Measurements from ENCODE around the gene RILPL1. TPM values are rescaled to one million over a fixed set of nuclear protein-coding genes. Genes with fewer than 3 reads are reported as not detected.
"Not testable (repeated sequence)": the region's sequence is repeated elsewhere in the genome, so short reads cannot be mapped to it uniquely, and the experiment has no call there.

RILPL1 gene
- total and polyA plus RNA-seq, 10 of the 15 experiments (the other 5 are each of a cell fraction or from before 2014, with no cell fraction given) = 0.05 to 0.61 (median 0.25) TPM

- ChIA-PET RAD21 (ENCODE audit: unreplicated experiment) (interaction anchor here (0.6 kb wide), 1 partner anchor 867 kb away, joined by 3 read pairs; no protein-coding TSS in a partner anchor), SMC1A (ENCODE audit: uncharacterized antibody, unreplicated experiment) (interaction anchor here (1.3 kb wide), 1 partner anchor 8 kb away, joined by 3 read pairs; no protein-coding TSS in a partner anchor)
- DNase-seq (ENCODE audit: low read depth, low spot score); H3K79me2 ChIP-seq (ENCODE audit: control insufficient read depth, insufficient read depth, low read length); CTCF ChIA-PET; H3K27me3 ChIP-seq (replicated peaks in 1 of 2; ENCODE audit: control insufficient read depth in 2 of 2, insufficient read depth in 2 of 2, low read length in 1 of 2); H3K27ac ChIP-seq (ENCODE audit: control insufficient read depth, insufficient read depth); H3K36me3 ChIP-seq (ENCODE audit: control insufficient read depth in 2 of 2, insufficient read depth in 2 of 2, low read length in 1 of 2); H3K4me2 ChIP-seq (ENCODE audit: control insufficient read depth, insufficient read depth); H3K4me3 ChIP-seq; H2AFZ ChIP-seq (ENCODE audit: control insufficient read depth, low read depth, low read length); BruUV-seq (replicated peaks); FAIRE-seq; ATAC-seq; H3K4me1 ChIP-seq (ENCODE audit: control insufficient read depth, insufficient read depth, low read length); H3K9me3 ChIP-seq (replicated peaks; ENCODE audit: control insufficient read depth, insufficient read depth, low read length); H3K9ac ChIP-seq (ENCODE audit: control insufficient read depth, insufficient read depth, low read length); in situ Hi-C loops (cut with MboI); intact Hi-C loops (cut with micrococcal nuclease; ENCODE audit: unreplicated experiment); POLR2A ChIA-PET; H4K20me1 ChIP-seq (ENCODE audit: control insufficient read depth, insufficient read depth): not testable (repeated sequence)
- 48% methylated on average over 5 of the region's 5 CpGs for WGBS (ENCODE audit: insufficient coverage, insufficient replicate concordance, low lambda C conversion rate, missing lambda C conversion rate)
Measured at GRCh38 chr12:123554843-123555242, 21.3 kb upstream of the RILPL1 start.

GRCh38 chr12:123554136-123554535, 20.6 kb upstream of the RILPL1 start:
- FAIRE-seq; H3K27ac ChIP-seq (ENCODE audit: control insufficient read depth, insufficient read depth); ATAC-seq; H3K4me2 ChIP-seq (ENCODE audit: control insufficient read depth, insufficient read depth); H3K9me3 ChIP-seq (replicated peaks; ENCODE audit: control insufficient read depth, insufficient read depth, low read length); H3K4me1 ChIP-seq (ENCODE audit: control insufficient read depth, insufficient read depth, low read length); DNase-seq (ENCODE audit: low read depth, low spot score); intact Hi-C loops (cut with micrococcal nuclease; ENCODE audit: unreplicated experiment); H3K36me3 ChIP-seq (ENCODE audit: control insufficient read depth in 2 of 2, insufficient read depth in 2 of 2, low read length in 1 of 2); H3K4me3 ChIP-seq; in situ Hi-C loops (cut with MboI); POLR2A ChIA-PET; CTCF ChIA-PET; H4K20me1 ChIP-seq (ENCODE audit: control insufficient read depth, insufficient read depth); H3K27me3 ChIP-seq (replicated peaks in 1 of 2; ENCODE audit: control insufficient read depth in 2 of 2, insufficient read depth in 2 of 2, low read length in 1 of 2); RAD21 ChIA-PET (ENCODE audit: unreplicated experiment); H2AFZ ChIP-seq (ENCODE audit: control insufficient read depth, low read depth, low read length); BruUV-seq (replicated peaks); H3K79me2 ChIP-seq (ENCODE audit: control insufficient read depth, insufficient read depth, low read length); H3K9ac ChIP-seq (ENCODE audit: control insufficient read depth, insufficient read depth, low read length): not testable (repeated sequence)
- SMC1A ChIA-PET (ENCODE audit: uncharacterized antibody, unreplicated experiment) = interaction anchor here (1.3 kb wide), 1 partner anchor 9 kb away, joined by 3 read pairs; no protein-coding TSS in a partner anchor
- 4% methylated on average over 2 of the region's 2 CpGs for WGBS (ENCODE audit: insufficient coverage, insufficient replicate concordance, low lambda C conversion rate, missing lambda C conversion rate)

All from GM12878 (cell line).